A673 (cell line): ENCODE measurements around the gene SURF1.

Experiments used
- CTCF ChIP-seq: fragments of 300-800, 200-600 bp; sonication (generic); conservative IDR thresholded peaks from 2 replicates; pipeline ENCODE4 v1.5.1; 2017; ENCODE audit warnings: low read depth, mild to moderate bottlenecking, antibody characterized with exemption, low read length, moderate library complexity, mixed read lengths
- EZH2 ChIP-seq: fragments of 200-600 bp; sonication (generic); IDR thresholded peaks from 2 replicates; pipeline ENCODE4 v1.6.1; 2017; ENCODE audit warnings: borderline replicate concordance, low read depth, mild to moderate bottlenecking, mixed read lengths, antibody characterized with exemption, low read length; ENCODE audit not compliant: poor library complexity, severe bottlenecking

GRCh38 chr9:133307301-133307700 lies 49.0 kb downstream of the SURF1 start:
- no peak for TF ChIP-seq CTCF
- no peak for TF ChIP-seq EZH2
